IMR-90 (cell line): ENCODE data around the gene SLC9A2. TPM values are rescaled to one million over a fixed set of nuclear protein-coding genes. Genes with fewer than 3 reads are reported as not detected.

Experiments
- ATAC-seq: fragments of 200-7000 bp; cut with Tn5 transposase; 2 replicates; pipeline ENCODE4 v1.9.1; 2020; ENCODE audit warnings: low read depth, mild to moderate bottlenecking, moderate library complexity
- BruUV-seq: library from RNA; stranded (reverse); fragments of 400-500 nt; replicated peaks from 2 replicates; lab custom pipeline; 2021; lab: Mats Ljungman, UMichigan
- CTCF ChIA-PET: fragments of 300-600 bp; formaldehyde crosslinking; extraction: SDS; loops from one replicate; lab custom pipeline; 2021; ENCODE audit warnings: antibody characterized with exemption; lab: Yijun Ruan, JAX
- POLR2A ChIA-PET: fragments of 300-600 bp; sonication (Branson Sonifier 250); formaldehyde crosslinking; loops from one replicate; lab custom pipeline; 2022; ENCODE audit warnings: antibody characterized with exemption; ENCODE audit not compliant: unreplicated experiment; lab: Charles Lee
- DNase-seq: peaks from one replicate; pipeline ENCODE4 v3.0.0; 2013
- H2AFZ ChIP-seq: replicated peaks from 2 replicates; pipeline ENCODE3; 2013; ENCODE audit warnings: low read length, mild to moderate bottlenecking; ENCODE audit not compliant: poor library complexity
- H2AK5ac ChIP-seq: 2 replicates; pipeline ENCODE4 v1.6.1; 2013; ENCODE audit warnings: low read depth, low read length, inconsistent platforms
- H2AK9ac ChIP-seq: replicated peaks from 2 replicates; pipeline ENCODE3; 2013; ENCODE audit warnings: mild to moderate bottlenecking, low read depth, low read length, moderate library complexity; ENCODE audit not compliant: poor library complexity
- H2BK120ac ChIP-seq: 2 replicates; pipeline ENCODE4 v1.6.1; 2013; ENCODE audit warnings: low read depth, low read length, inconsistent platforms
- H2BK15ac ChIP-seq: 3 replicates; pipeline ENCODE4 v1.6.1; 2013; ENCODE audit warnings: low read depth, low read length, inconsistent platforms
- H2BK20ac ChIP-seq: 2 replicates; pipeline ENCODE4 v1.6.1; 2013; ENCODE audit warnings: low read depth, mild to moderate bottlenecking, inconsistent platforms, low read length, moderate library complexity
- H2BK5ac ChIP-seq: 2 replicates; pipeline ENCODE4 v1.6.1; 2013; ENCODE audit warnings: mild to moderate bottlenecking, low read depth, low read length, inconsistent platforms; ENCODE audit not compliant: poor library complexity, severe bottlenecking
- H3K14ac ChIP-seq: replicated peaks from 2 replicates; pipeline ENCODE4 v1.6.1; 2013; ENCODE audit warnings: low read depth, low read length, inconsistent platforms
- H3K18ac ChIP-seq: 2 replicates; pipeline ENCODE4 v1.6.1; 2013; ENCODE audit warnings: low read depth, low read length, control low read depth
- H3K23ac ChIP-seq: 2 replicates; pipeline ENCODE4 v1.6.1; 2013; ENCODE audit warnings: low read depth, low read length, inconsistent platforms
- H3K27ac ChIP-seq: 2 replicates; pipeline ENCODE4 v1.5.1; 2013; ENCODE audit warnings: mild to moderate bottlenecking, control low read depth, low read length; ENCODE audit not compliant: insufficient read depth
- H3K27me3 ChIP-seq: 2 replicates; pipeline ENCODE4 v1.6.1; 2013; ENCODE audit warnings: low read length; ENCODE audit not compliant: control insufficient read depth, insufficient read depth
- H3K36me3 ChIP-seq: 2 replicates; pipeline ENCODE4 v1.6.1; 2013; ENCODE audit warnings: low read length, mixed read lengths; ENCODE audit not compliant: control insufficient read depth, insufficient read depth
- H3K4ac ChIP-seq: 2 replicates; pipeline ENCODE4 v1.6.1; 2013; ENCODE audit warnings: low read depth, low read length, inconsistent platforms
- H3K4me1 ChIP-seq: 2 replicates; pipeline ENCODE4 v1.6.1; 2013; ENCODE audit warnings: low read length, mixed read lengths; ENCODE audit not compliant: control insufficient read depth, insufficient read depth
- H3K4me2 ChIP-seq: 2 replicates; pipeline ENCODE4 v1.6.1; 2013; ENCODE audit warnings: low read depth, mild to moderate bottlenecking, control low read depth, low read length, moderate library complexity
- H3K4me3 ChIP-seq: 2 replicates; pipeline ENCODE4 v1.5.1; 2013; ENCODE audit warnings: low read depth, mild to moderate bottlenecking, control low read depth, low read length, moderate library complexity; ENCODE audit not compliant: insufficient read depth
- H3K56ac ChIP-seq: 2 replicates; pipeline ENCODE4 v1.6.1; 2013; ENCODE audit warnings: low read length, inconsistent platforms; ENCODE audit not compliant: insufficient read depth; ENCODE audit errors: extremely low read depth
- H3K79me1 ChIP-seq, 2 experiments: 2 replicates each; pipeline ENCODE4 v1.6.1; 2013; ENCODE audit warnings: low read length in 2 of 2, inconsistent platforms in 1 of 2, low read depth in 1 of 2
- H3K9ac ChIP-seq: 2 replicates; pipeline ENCODE4 v1.6.1; 2013; ENCODE audit warnings: low read depth, low read length, control low read depth
- H3K9me1 ChIP-seq: 2 replicates; pipeline ENCODE4 v1.6.1; 2013; ENCODE audit warnings: low read length, inconsistent platforms; ENCODE audit not compliant: insufficient read depth
- H3K9me3 ChIP-seq: 2 replicates; pipeline ENCODE4 v1.6.1; 2013; ENCODE audit warnings: low read length; ENCODE audit not compliant: control insufficient read depth, insufficient read depth
- H4K20me1 ChIP-seq: 2 replicates; pipeline ENCODE4 v1.6.1; 2013; ENCODE audit warnings: low read length, inconsistent platforms; ENCODE audit not compliant: insufficient read depth
- H4K5ac ChIP-seq: 2 replicates; pipeline ENCODE4 v1.6.1; 2013; ENCODE audit warnings: mild to moderate bottlenecking, low read depth, low read length, control low read depth
- H4K8ac ChIP-seq, 2 experiments: 2 replicates each; pipeline ENCODE4 v1.6.1; 2013; ENCODE audit warnings: low read depth in 2 of 2, low read length in 2 of 2, control low read depth in 1 of 2, inconsistent platforms in 1 of 2
- H4K91ac ChIP-seq: 2 replicates; pipeline ENCODE4 v1.6.1; 2013; ENCODE audit warnings: low read depth, low read length, inconsistent platforms; ENCODE audit not compliant: insufficient read depth
- BHLHE40 ChIP-seq: fragments of 150-350 bp; IDR thresholded peaks from 2 replicates; pipeline ENCODE4 v1.6.1; 2016; ENCODE audit warnings: mild to moderate bottlenecking, low read depth, low read length
- CTCF ChIP-seq: conservative IDR thresholded peaks from 2 replicates; pipeline ENCODE4 v1.5.1; 2012; ENCODE audit warnings: mild to moderate bottlenecking, low read depth, low read length, improper control_type of control experiment
- ELK1 ChIP-seq: fragments of 150-350 bp; IDR thresholded peaks from 2 replicates; pipeline ENCODE4 v1.6.1; 2016; ENCODE audit warnings: low read depth, mild to moderate bottlenecking, low read length, moderate library complexity, borderline replicate concordance
- MXI1 ChIP-seq: IDR thresholded peaks from 2 replicates; pipeline ENCODE4 v1.6.1; 2012; ENCODE audit warnings: low read depth, mild to moderate bottlenecking, low read length, moderate library complexity, borderline replicate concordance
- NFE2L2 ChIP-seq: fragments of 150-350 bp; IDR thresholded peaks from 2 replicates; pipeline ENCODE4 v1.6.1; 2016; ENCODE audit warnings: low read depth, mild to moderate bottlenecking, low read length
- POLR2A ChIP-seq: IDR thresholded peaks from 2 replicates; pipeline ENCODE4 v1.6.1; 2012; ENCODE audit warnings: mild to moderate bottlenecking, low read depth, low read length
- RCOR1 ChIP-seq: IDR thresholded peaks from 2 replicates; pipeline ENCODE4 v1.6.1; 2012; ENCODE audit warnings: mild to moderate bottlenecking, low read length, improper control_type of control experiment; ENCODE audit not compliant: insufficient replicate concordance
- RFX5 ChIP-seq: IDR thresholded peaks from 2 replicates; pipeline ENCODE4 v1.8.0; 2012; ENCODE audit warnings: low read depth, mild to moderate bottlenecking, low read length, moderate library complexity
- WGBS, 2 experiments: methylation state at CpG; one replicate each; pipeline versions ENCODE4 v1.1.5 to v1.1.7; 2013; ENCODE audit warnings: missing lambda C conversion rate in 2 of 2; ENCODE audit not compliant: insufficient read length in 1 of 2; ENCODE audit errors: extremely low coverage in 2 of 2; 5-methylcytosine and 5-hydroxymethylcytosine counted together
- dilution Hi-C: fragments of 300-500 bp; cut with HindIII; formaldehyde crosslinking; loops from one replicate; pipeline ENCODE4 v1.14.3; 2018; ENCODE audit warnings: low sequenced_read_pairs; ENCODE audit not compliant: unreplicated experiment
- in situ Hi-C: fragments of 300-500 bp; cut with MboI; formaldehyde crosslinking; loops from 3 replicates; pipeline ENCODE4 v1.14.3; 2019; ENCODE audit warnings: low sequenced_read_pairs, inconsistent platforms, mixed read lengths
- intact Hi-C: fragments of 100-400 bp; cut with micrococcal nuclease; formaldehyde crosslinking; loops from 2 replicates; pipeline ENCODE4 v1.10.0; 2022
- polyA plus RNA-seq, 3 experiments: library from polyadenylated mRNA; depleted of rRNA; stranded (reverse); fragments of >200 nt; gene quantifications; 2 replicates each; pipeline ENCODE4 v1.2.3, GENCODE V29; 2012; ENCODE audit warnings: low replicate concordance in 1 of 3
- total RNA-seq: library from RNA; depleted of rRNA; stranded (reverse); fragments of >200 nt; gene quantifications from 2 replicates; pipeline ENCODE4 v1.2.3, GENCODE V29; 2012

Gene SLC9A2
- total and polyA plus RNA-seq, 2 of the 4 experiments (the other 2 are of a cell fraction) = not detected

- Histone ChIP-seq H3K56ac (no peak overlapping the region), H2AK9ac (no peak overlapping the region), H4K91ac (no peak overlapping the region), H3K27ac (no peak overlapping the region), H4K5ac (no peak overlapping the region), H3K4ac (no peak overlapping the region), H3K23ac (no peak overlapping the region), H4K8ac (no peak overlapping the region), H3K9me3 (no peaks in the 10 kb centered on the region), H4K20me1 (no peaks in the 10 kb centered on the region; the same call in 1 of the 2 replicates), H3K79me1 (no peaks in the 10 kb centered on the region), H3K27me3 (peaks cover 38% of the 10 kb centered on the region), H2BK120ac (no peak overlapping the region), H3K9me1 (no peaks in the 10 kb centered on the region), H3K4me2 (peak overlapping the region; percentile 44; the same call in 1 of the 2 replicates), H2AK5ac (no peak overlapping the region), H3K36me3 (no peaks in the 10 kb centered on the region), H2BK20ac (no peak overlapping the region), H2BK5ac (no peak overlapping the region), H2AFZ (peak overlapping the region; percentile 64), H3K18ac (no peak overlapping the region), H2BK15ac (no peak overlapping the region), H3K4me1 (no peaks in the 10 kb centered on the region; the same call in 1 of the 2 replicates), H3K14ac (no peak overlapping the region), H3K9ac (no peak overlapping the region), H3K4me3 (peak overlapping the region; percentile 31)
- TF ChIP-seq RFX5 (no peak), ELK1 (no peak), RCOR1 (no peak), MXI1 (no peak), BHLHE40 (no peak), POLR2A (no peak), NFE2L2 (no peak), CTCF (no peak)
- WGBS, 2 experiments = 5% methylated on average over 18 of the region's 59 CpGs; no CpG with 5 or more reads in 1 of the 2 experiments
- CTCF ChIA-PET = no interaction called here
- BruUV-seq = no TSS peak
- dilution Hi-C loops (no loop called here), intact Hi-C loops (loop anchor here (5.0 kb wide), 1 partner anchor 96 kb away; no protein-coding TSS in a partner anchor), in situ Hi-C loops (no loop called here)
- POLR2A ChIA-PET = no interaction called here
- ATAC-seq (peak; percentile 12; the same call in 1 of the 2 replicates), DNase-seq (no peak)
Measured at GRCh38 chr2:102618452-102619413, 620 bp upstream of the SLC9A2 start.
